ENCODE data around the gene POLR2H.

The POLR2H gene

DNA sequence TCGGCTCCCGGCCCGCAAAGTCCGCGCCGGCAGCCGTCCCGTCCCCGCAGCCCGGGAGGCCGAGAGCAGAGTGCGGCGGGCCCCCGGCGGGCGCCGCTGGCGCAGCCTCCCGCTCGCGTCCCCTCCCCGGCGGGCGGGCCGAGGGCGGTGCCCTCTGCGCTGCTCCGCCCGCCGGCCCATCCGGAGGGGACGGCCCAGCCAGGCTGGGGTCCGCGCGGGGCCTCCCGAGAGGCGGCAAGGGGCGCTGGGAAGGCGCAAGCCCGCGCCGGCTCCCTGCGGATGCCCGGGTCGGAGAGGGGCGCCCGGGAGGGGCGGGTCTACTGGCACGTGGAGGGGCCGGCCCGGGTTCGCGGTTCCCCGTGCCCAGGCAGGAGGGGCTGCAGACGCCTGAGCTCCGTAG is at the start of gene POLR2H, which contains the start of gene CLCN2:
Gene POLR2H (plus strand): TSS at position 179 of the 400 bp plus-strand sequence. CDS start 1,783 bp downstream, outside the sequence.
Gene CLCN2 (minus strand): TSS at position 74 of the 400 bp plus-strand sequence. CDS start 126 bp downstream, outside the sequence.
- DNase-seq, result peak; percentile 59

- peak; percentile 89 for DNase-seq
Measured at GRCh38 chr3:184314363-184314699, 47.2 kb upstream of the POLR2H start, which contains the start of gene EIF4G1. TSS of gene EIF4G1 (plus strand) at chr3:184314606. CDS start at chr3:184315797, 1,191 bp downstream.

DNA sequence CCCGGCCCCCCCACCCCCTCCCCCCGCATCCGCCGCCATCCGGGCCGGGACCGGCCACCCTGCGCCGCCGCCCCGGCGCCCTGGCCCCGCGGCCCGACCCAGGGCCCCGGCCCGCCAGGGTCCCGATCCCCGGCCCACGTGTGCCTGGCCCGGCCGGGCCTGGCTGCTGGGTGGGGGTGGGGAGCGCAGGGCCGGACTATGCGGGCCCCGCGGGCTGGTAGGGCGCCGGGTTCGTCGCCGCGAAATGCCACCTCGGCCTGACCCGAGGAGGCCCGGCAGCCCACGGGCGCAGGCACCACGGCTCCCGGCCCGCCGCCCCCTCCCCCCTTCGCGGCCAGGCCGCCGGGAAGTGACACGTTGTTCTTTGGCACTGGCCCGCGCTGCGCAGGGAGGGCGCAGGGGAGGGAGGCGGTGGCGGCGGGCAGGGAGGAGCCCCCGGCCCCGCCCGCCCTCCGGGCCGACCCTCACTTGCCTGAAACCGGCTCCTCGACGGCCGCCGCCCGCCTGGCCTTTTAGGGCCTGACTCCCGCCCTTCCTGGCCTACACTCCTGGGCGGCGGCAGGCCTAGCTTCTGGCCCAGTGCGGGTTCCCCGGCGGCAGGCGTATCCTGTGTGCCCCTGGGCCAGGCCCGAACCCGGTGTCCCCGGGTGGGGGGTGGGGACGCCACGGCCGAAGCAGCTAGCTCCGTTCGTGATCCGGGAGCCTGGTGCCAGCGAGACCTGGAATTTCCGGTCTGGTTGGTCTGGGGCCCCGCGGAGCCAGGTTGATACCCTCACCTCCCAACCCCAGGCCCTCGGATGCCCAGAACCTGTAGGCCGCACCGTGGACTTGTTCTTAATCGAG is 46.6 kb upstream of the POLR2H start:
- peak; percentile 40 for DNase-seq

DNA sequence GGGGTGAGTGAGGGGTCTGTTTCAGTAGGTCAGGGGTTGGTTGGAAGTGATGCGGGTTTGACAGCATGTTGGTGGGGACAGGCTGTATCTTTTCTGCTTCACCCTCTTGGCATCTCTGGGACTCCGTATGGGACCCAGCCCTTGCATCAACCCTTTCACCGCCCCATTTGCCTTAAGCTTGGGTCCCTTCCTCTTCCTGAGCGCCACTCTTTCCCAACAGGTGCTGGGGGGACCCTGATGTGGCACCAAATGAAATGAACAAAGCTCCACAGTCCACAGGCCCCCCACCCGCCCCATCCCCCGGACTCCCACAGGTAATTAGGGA is 46.0 kb upstream of the POLR2H start:
- DNase-seq, result no peak

- no peak for DNase-seq
Measured at GRCh38 chr3:184315871-184316661, 45.4 kb upstream of the POLR2H start.

- no peak for DNase-seq
Measured at GRCh38 chr3:184316792-184317191, 44.7 kb upstream of the POLR2H start.

- DNase-seq, result no peak
Measured at GRCh38 chr3:184317201-184317600, 44.3 kb upstream of the POLR2H start.

DNA sequence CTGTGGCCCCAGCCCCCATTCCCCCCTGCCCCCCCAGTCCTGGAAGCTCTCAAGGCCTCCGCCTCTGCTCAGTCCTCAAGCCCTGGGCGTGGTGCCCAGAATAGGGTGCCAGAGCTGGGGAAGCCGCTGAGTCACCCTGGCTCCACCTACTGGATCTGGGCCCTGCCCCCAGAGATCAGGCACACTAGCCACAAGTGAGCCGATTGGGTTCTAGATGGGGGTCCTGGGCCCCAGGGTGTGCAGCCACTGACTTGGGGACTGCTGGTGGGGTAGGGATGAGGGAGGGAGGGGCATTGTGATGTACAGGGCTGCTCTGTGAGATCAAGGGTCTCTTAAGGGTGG is 41.4 kb upstream of the POLR2H start:
- DNase-seq, result peak; percentile 65

DNA sequence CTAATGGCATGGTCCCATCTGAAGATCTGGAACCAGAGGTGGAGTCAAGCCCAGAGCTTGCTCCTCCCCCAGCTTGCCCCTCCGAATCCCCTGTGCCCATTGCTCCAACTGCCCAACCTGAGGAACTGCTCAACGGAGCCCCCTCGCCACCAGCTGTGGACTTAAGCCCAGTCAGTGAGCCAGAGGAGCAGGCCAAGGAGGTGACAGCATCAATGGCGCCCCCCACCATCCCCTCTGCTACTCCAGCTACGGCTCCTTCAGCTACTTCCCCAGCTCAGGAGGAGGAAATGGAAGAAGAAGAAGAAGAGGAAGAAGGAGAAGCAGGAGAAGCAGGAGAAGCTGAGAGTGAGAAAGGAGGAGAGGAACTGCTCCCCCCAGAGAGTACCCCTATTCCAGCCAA is 39.8 kb upstream of the POLR2H start:
- DNase-seq, result no peak

DNA sequence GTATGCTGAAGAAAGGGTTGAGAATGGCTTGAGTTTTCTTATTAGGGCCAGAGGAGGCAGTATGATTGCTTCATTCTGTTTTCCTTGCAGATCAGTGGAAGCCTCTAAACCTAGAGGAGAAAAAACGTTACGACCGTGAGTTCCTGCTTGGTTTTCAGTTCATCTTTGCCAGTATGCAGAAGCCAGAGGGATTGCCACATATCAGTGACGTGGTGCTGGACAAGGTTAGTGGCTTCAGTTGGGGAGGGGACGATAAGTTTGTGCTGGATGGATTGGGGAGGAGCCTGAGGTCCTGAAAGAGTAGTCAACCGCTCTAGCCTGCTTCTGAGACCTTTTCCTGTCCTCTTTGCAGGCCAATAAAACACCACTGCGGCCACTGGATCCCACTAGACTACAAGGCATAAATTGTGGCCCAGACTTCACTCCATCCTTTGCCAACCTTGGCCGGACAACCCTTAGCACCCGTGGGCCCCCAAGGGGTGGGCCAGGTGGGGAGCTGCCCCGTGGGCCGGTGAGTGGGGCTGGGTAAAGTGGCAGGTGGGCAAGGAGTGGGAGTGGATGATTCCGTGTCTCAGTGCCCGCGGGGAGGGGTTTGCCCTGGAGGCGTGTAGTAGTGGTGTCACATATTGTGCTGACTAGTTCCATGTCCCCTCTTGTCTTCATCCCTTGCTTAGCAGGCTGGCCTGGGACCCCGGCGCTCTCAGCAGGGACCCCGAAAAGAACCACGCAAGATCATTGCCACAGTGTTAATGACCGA is 38.6 kb upstream of the POLR2H start:
- DNase-seq, result no peak

GRCh38 chr3:184323696-184324095 is 37.8 kb upstream of the POLR2H start:
- DNase-seq, result no peak

GRCh38 chr3:184325269-184325668 is 36.2 kb upstream of the POLR2H start:
- DNase-seq, result no peak

DNA sequence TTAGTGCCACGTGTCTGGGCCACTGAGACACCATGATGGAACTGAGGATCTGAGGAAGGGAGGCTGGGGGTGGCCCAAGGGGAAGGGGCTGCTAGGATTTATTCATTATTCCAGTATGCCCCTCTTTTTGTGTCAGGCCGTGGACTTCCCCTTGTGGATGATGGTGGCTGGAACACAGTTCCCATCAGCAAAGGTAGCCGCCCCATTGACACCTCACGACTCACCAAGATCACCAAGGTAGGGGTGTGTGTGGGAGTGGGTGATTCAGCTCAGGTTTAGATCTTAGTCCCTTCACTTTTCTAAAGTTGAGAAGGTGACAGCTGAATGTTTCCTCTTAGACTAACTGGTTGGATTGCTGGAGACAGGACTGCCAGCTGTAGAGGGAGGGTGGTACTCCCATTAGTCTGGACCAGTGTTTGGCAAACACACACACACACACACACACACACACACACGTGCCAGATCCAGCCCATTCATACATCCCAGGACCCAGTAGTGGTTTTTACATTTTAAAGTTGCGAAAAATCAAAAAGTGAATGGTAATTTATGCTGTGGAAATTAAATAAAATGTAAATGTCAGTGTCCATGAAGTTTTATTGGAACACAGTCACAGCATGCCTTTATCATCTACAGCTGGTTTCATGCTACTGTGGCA is 35.7 kb upstream of the POLR2H start:
- DNase-seq, result no peak

DNA sequence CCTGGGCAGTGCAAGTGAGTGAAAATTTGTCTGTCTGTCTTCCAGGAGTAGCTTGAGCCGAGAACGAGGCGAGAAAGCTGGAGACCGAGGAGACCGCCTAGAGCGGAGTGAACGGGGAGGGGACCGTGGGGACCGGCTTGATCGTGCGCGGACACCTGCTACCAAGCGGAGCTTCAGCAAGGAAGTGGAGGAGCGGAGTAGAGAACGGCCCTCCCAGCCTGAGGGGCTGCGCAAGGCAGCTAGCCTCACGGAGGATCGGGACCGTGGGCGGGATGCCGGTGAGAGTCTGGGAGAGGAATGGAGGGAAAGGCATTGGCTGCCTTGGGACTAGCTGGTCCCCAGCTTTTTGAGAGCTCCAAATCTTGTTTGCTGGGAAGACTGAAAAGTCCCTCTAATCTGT is 34.3 kb upstream of the POLR2H start:
- DNase-seq, result no peak

- no peak for DNase-seq
Measured at GRCh38 chr3:184328516-184328915, 33.0 kb upstream of the POLR2H start.

GRCh38 chr3:184332370-184333090 is 29.0 kb upstream of the POLR2H start:
- no peak for DNase-seq

DNA sequence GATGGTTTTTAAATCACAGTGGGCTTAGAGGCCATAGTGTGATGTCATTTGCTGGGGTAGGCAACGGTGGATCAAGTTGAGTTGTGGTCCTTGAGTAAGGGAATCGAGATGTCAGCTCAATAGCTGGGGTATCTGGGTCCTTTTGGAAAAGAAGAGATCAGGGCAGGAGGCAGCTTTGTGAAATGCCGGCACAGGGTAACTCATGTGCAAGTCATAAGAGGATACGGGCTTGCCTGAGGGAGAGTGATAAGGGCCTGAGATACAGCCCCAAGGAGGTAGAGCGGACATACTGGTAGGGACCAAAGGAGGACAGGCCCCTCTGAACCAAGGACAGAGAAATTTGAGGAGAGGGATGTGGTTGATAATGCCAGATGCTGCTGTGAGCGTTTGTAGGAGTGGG is 28.3 kb upstream of the POLR2H start:
- no peak for DNase-seq

- no peak for DNase-seq
Measured at GRCh38 chr3:184333700-184334099, 27.8 kb upstream of the POLR2H start.

DNA sequence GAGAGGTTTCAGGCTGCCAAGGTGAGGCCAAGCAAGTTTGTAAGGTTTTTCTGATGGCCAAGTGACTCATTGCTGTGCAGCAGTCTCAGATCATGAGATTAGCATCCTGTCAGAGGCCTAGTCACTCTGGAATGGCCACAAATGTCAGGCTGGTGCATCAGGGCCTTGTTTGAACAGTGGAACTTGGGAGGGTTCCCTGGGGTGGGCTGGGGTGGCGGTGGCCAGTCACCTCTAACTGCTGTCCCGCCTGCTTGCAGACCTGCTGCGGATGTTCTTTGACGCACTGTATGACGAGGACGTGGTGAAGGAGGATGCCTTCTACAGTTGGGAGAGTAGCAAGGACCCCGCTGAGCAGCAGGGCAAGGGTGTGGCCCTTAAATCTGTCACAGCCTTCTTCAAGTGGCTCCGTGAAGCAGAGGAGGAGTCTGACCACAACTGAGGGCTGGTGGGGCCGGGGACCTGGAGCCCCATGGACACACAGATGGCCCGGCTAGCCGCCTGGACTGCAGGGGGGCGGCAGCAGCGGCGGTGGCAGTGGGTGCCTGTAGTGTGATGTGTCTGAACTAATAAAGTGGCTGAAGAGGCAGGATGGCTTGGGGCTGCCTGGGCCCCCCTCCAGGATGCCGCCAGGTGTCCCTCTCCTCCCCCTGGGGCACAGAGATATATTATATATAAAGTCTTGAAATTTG is 26.9 kb upstream of the POLR2H start:
- DNase-seq, result peak; percentile 3

GRCh38 chr3:184335291-184335660 is 26.2 kb upstream of the POLR2H start:
- no peak for DNase-seq

DNA sequence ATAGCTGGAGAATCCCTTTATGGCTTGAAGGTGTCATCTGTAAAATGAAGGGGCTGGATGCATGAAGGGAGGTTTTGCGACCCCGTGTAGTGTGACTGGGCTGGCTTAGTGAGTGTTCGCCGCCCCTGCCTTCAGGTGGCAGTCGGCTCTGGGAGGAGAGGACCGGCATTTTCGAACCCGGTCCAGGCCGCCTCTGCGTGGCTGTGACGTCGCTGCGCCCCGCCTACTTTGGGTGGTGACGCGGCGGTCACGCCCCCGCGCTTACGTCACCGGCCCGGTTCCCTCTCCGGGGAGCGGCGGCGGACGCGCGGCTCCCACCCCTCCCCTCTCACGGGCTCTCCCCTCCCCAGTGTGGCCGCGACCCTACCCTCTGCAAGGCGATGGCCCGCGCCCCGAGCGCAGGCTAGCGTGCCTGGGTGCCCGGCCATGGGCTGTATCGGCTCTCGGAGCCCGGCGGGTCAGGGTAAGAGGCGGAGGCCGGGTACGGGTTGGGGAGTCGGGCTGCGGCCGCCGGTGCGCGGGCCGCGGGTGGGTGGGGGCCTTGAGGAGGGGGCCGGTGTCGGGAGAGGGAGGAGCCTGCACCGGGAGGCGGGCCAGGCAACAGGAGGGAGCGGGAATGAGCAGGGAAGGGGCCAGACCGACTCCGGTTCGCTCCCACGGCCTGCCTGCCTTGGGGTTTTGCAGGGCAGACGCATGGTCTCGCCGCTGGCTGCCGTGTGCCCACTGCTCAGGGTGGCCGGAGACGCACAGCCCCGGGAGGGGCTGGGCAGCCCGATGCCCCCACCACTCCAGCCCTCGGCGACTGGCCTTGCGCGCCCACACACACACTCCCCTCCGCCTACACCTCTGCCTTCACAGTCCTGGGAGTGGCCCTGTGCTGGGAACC is 25.6 kb upstream of the POLR2H start:
- peak; percentile 83 for DNase-seq

Data from OCI-M1 (cell line).